ENCODE measurements around the gene CDC40. TPM values are rescaled to one million over a fixed set of nuclear protein-coding genes. Genes with fewer than 3 reads are reported as not detected.

The CDC40 gene
- total RNA-seq, 1 experiment from 2014 or later: 26.2 TPM

- BruUV-seq (replicated peaks): no TSS peak
- TF ChIP-seq CEBPB (IDR thresholded peaks at IDR 0.05; ENCODE audit: low read depth) (no peak), EGR1 (IDR thresholded peaks at IDR 0.05; ENCODE audit: low read depth) (no peak), EZH2phosphoT487 (IDR thresholded peaks at IDR 0.05; ENCODE audit: borderline replicate concordance) (no peak), EZH2 (IDR thresholded peaks at IDR 0.05) (no peak), JUND (IDR thresholded peaks at IDR 0.05) (no peak), ATF3 (IDR thresholded peaks at IDR 0.05) (no peak), YY1 (IDR thresholded peaks at IDR 0.05; ENCODE audit: extremely low read depth, insufficient replicate concordance, low read depth, low read length) (no peak), ZFX (IDR thresholded peaks at IDR 0.05) (no peak), SIN3A (IDR thresholded peaks at IDR 0.05; ENCODE audit: low read depth) (no peak), RAD21 (IDR thresholded peaks at IDR 0.05; ENCODE audit: low read depth) (no peak), FOSL1 (IDR thresholded peaks at IDR 0.05; ENCODE audit: low read depth) (no peak), SRF (IDR thresholded peaks at IDR 0.05; ENCODE audit: low read depth) (no peak), SP1 (IDR thresholded peaks at IDR 0.05; ENCODE audit: low read depth) (no peak)
- TF ChIP-seq, protein P1, sequence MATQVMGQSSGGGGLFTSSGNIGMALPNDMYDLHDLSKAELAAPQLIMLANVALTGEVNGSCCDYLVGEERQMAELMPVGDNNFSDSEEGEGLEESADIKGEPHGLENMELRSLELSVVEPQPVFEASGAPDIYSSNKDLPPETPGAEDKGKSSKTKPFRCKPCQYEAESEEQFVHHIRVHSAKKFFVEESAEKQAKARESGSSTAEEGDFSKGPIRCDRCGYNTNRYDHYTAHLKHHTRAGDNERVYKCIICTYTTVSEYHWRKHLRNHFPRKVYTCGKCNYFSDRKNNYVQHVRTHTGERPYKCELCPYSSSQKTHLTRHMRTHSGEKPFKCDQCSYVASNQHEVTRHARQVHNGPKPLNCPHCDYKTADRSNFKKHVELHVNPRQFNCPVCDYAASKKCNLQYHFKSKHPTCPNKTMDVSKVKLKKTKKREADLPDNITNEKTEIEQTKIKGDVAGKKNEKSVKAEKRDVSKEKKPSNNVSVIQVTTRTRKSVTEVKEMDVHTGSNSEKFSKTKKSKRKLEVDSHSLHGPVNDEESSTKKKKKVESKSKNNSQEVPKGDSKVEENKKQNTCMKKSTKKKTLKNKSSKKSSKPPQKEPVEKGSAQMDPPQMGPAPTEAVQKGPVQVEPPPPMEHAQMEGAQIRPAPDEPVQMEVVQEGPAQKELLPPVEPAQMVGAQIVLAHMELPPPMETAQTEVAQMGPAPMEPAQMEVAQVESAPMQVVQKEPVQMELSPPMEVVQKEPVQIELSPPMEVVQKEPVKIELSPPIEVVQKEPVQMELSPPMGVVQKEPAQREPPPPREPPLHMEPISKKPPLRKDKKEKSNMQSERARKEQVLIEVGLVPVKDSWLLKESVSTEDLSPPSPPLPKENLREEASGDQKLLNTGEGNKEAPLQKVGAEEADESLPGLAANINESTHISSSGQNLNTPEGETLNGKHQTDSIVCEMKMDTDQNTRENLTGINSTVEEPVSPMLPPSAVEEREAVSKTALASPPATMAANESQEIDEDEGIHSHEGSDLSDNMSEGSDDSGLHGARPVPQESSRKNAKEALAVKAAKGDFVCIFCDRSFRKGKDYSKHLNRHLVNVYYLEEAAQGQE (IDR thresholded peaks at IDR 0.05; ENCODE audit: low read depth): no peak
- no peak for ATAC-seq
- ChIA-PET RAD21 (ENCODE audit: low non-redundant PET in 1 of 2, low total read pairs in 2 of 2, uncharacterized antibody in 2 of 2, unreplicated experiment in 2 of 2) (interaction anchor here in 1 of 2 experiments (0.5 kb wide), 1 partner anchor 67 kb away, joined by 4 read pairs; no protein-coding TSS in a partner anchor), POLR2A (no interaction called here), CTCF (no interaction called here)
- no peak for DNase-seq (ENCODE audit: low read depth, low spot score)
- Histone ChIP-seq H3K27me3 (ENCODE audit: insufficient read depth, low read length) (no peaks in the 10 kb centered on the region), H3K4me3 (replicated peaks in 1 of 2; ENCODE audit: low read depth in 1 of 2, low read length in 2 of 2) (no peak overlapping the region), H3K27ac (ENCODE audit: low read depth, low read length) (no peak overlapping the region), H2AFZ (ENCODE audit: low read depth, low read length, poor library complexity, severe bottlenecking) (no peak overlapping the region), H3K9me2 (ENCODE audit: insufficient read depth) (no peaks in the 10 kb centered on the region), H3K4me1 (ENCODE audit: control insufficient read depth in 1 of 2, insufficient read depth in 2 of 2, low read length in 2 of 2) (peaks cover 0 to 4% of the 10 kb centered on the region in 2 experiments; a peak in 1 of 4 replicates), H3K79me2 (ENCODE audit: insufficient read depth, low read length) (no peaks in the 10 kb centered on the region), H3K4me2 (ENCODE audit: low read length) (no peak overlapping the region), H3K36me3 (ENCODE audit: control insufficient read depth in 1 of 2, insufficient read depth in 2 of 2, low read length in 2 of 2) (peaks cover 3 to 23% of the 10 kb centered on the region in 2 experiments; a peak in 3 of 4 replicates), H3K9me3 (ENCODE audit: control insufficient read depth in 1 of 2, insufficient read depth in 1 of 2, low read depth in 1 of 2, low read length in 2 of 2) (no peaks in the 10 kb centered on the region), H4K20me1 (ENCODE audit: insufficient read depth) (no peaks in the 10 kb centered on the region), H3K9ac (ENCODE audit: low read length) (no peak overlapping the region)
- intact Hi-C loops (cut with micrococcal nuclease): no loop called here
Measured at GRCh38 chr6:110221738-110222137, 41.5 kb downstream of the CDC40 start.

Measured in HCT116 (cell line).